ENCODE results near the gene FEV. TPM values are rescaled to one million over a fixed set of nuclear protein-coding genes. Genes with fewer than 3 reads are reported as not detected.

The FEV gene
- total RNA-seq, 2 donors from 2014 or later: not detected

DNA sequence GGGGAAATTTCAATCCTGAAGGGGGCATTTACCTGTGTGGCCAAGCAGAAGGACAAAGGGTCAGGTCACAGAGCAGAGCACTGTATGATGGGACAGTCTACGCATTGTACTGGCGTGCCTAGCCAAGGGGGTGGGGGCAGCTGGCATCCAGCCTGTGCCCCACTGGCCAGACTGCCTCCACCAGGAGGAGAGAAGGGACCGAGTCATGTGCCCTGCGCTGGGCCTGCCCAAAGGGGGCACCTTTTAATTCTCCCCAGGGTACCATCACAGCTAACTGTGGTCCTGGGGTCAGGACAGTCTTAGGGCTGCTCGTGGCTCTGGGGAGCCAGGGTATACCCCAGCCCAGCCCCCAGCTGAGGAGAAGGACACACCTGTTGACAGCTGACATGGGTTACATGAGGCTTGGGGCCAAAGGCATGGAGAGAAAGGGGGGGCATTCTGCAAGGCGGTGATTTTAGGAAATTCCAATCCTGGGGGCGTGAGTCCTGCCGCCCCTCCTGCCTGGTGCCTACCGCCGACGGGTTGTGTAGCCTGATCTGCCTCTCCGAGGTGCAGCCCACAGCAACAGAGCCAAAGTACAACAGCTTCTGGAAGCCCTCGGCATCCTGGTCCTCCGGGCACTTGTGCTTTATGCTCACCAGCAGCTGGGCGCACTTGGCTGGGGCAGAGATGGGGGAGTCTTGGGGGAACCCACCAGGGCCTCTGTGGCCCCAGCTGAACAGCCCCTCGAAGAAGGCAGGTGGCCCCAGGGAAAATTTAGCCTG is 45.4 kb upstream of the FEV start:
- H3K9me3 Mint-ChIP-seq: no peaks in the 10 kb centered on the region
- H3K36me3 ChIP-seq (ENCODE audit: control insufficient read depth, insufficient read depth, low read length): no peaks in the 10 kb centered on the region
- 87 to 100% methylated on average over 3 to 16 of the region's 16 CpGs for WGBS, 2 experiments (ENCODE audit: insufficient coverage in 1 of 2, insufficient read length in 1 of 2)
- DNase-seq: no peak
- no peak overlapping the region for H3K9ac ChIP-seq (ENCODE audit: extremely low read depth, low read length, poor library complexity, severe bottlenecking)
- H3K36me3 Mint-ChIP-seq (ENCODE audit: low read depth): no peaks in the 10 kb centered on the region
- H3K4me1 Mint-ChIP-seq: peaks cover 3% of the 10 kb centered on the region
- H3K4me3 ChIP-seq (ENCODE audit: low read length): no peak overlapping the region
- H3K4me1 ChIP-seq (ENCODE audit: control insufficient read depth, insufficient read depth, low read length): no peaks in the 10 kb centered on the region
- peaks cover 26% of the 10 kb centered on the region for H3K27me3 ChIP-seq (ENCODE audit: control insufficient read depth, insufficient read depth, low read length, poor library complexity, severe bottlenecking)
- H3K27ac ChIP-seq (ENCODE audit: low read depth, low read length): no peak overlapping the region
- TF ChIP-seq, protein P1, sequence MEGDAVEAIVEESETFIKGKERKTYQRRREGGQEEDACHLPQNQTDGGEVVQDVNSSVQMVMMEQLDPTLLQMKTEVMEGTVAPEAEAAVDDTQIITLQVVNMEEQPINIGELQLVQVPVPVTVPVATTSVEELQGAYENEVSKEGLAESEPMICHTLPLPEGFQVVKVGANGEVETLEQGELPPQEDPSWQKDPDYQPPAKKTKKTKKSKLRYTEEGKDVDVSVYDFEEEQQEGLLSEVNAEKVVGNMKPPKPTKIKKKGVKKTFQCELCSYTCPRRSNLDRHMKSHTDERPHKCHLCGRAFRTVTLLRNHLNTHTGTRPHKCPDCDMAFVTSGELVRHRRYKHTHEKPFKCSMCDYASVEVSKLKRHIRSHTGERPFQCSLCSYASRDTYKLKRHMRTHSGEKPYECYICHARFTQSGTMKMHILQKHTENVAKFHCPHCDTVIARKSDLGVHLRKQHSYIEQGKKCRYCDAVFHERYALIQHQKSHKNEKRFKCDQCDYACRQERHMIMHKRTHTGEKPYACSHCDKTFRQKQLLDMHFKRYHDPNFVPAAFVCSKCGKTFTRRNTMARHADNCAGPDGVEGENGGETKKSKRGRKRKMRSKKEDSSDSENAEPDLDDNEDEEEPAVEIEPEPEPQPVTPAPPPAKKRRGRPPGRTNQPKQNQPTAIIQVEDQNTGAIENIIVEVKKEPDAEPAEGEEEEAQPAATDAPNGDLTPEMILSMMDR (conservative IDR thresholded peaks at IDR 0.05): no peak
- no peaks in the 10 kb centered on the region for H3K9me3 ChIP-seq (ENCODE audit: control insufficient read depth, low read length)
- no peak overlapping the region for H3K27ac Mint-ChIP-seq
- H3K4me3 Mint-ChIP-seq: no peak overlapping the region
- H3K27me3 Mint-ChIP-seq (ENCODE audit: insufficient read depth): peaks cover 38% of the 10 kb centered on the region

DNA sequence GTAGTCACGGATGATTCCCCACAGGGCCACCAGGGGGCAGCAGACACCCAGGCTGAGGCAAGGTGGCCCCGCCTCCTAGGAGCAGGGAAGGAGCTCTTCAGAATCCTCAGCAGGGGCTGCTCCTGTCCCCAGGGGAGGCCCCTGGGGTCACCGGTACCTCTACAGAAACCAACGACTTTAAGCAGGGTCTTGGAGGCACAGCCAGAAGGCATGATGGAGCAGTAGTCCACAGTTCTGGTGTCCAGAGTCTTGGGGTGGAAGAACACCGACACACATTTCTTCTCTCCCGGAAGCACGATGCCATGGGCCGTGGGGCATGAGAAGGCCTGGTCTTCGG is 44.8 kb upstream of the FEV start:
- Mint-ChIP-seq H3K4me1 (peaks cover 3% of the 10 kb centered on the region), H3K27me3 (ENCODE audit: insufficient read depth) (peaks cover 32% of the 10 kb centered on the region), H3K4me3 (no peak overlapping the region), H3K36me3 (ENCODE audit: low read depth) (no peaks in the 10 kb centered on the region), H3K27ac (no peak overlapping the region), H3K9me3 (no peaks in the 10 kb centered on the region)
- Histone ChIP-seq H3K9ac (ENCODE audit: extremely low read depth, low read length, poor library complexity, severe bottlenecking) (no peak overlapping the region), H3K4me3 (ENCODE audit: low read length) (no peak overlapping the region), H3K4me1 (ENCODE audit: control insufficient read depth, insufficient read depth, low read length) (no peaks in the 10 kb centered on the region), H3K27ac (ENCODE audit: low read depth, low read length) (no peak overlapping the region), H3K36me3 (ENCODE audit: control insufficient read depth, insufficient read depth, low read length) (no peaks in the 10 kb centered on the region), H3K9me3 (ENCODE audit: control insufficient read depth, low read length) (no peaks in the 10 kb centered on the region), H3K27me3 (ENCODE audit: control insufficient read depth, insufficient read depth, low read length, poor library complexity, severe bottlenecking) (peaks cover 21% of the 10 kb centered on the region)
- DNase-seq: peak; percentile 94
- 54 to 60% methylated on average over 8 to 9 of the region's 9 CpGs for WGBS, 2 experiments (ENCODE audit: insufficient coverage in 1 of 2, insufficient read length in 1 of 2)
- TF ChIP-seq, protein P1 (conservative IDR thresholded peaks at IDR 0.05): peak; percentile 95

DNA sequence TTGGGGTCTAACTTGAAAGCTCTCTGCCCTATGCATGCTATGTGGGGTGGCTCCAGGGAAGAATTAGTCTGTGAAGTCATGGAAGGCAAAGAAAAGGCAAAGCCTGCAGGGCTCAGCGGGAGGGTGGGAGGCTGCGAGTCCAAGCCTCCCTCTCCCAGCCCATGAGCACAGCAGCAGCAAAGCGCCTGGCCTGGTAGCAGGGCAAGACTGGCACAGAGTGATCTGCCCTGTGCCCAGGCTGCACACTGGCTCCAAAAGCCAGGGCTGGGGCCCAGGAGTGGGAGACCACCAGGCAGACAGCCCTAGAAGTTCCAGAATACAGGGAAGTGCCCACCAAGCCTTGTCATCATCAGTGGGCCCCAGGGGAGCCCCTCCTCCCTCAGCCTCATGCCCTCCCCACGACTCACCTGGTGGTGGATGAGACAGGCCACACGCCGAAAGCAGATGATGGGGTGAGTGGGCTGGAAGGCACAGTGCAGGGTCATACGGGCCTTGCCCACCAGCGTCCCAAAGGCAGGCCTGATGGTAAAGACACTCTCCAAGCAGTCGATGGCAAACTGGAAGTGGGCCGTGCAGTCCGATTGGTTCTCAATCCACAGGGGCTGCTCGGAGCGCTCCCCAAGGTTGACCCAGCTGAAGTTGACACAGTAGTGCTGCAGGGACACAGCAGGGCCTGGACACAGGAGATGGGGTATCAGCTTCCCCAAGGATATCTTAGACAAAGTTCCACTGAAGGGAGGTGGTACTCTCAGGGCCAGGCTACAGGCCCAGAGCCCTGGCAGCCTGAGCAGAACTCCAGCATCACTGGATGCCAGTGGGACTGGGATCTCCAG is 44.2 kb upstream of the FEV start:
- H3K36me3 ChIP-seq (ENCODE audit: control insufficient read depth, insufficient read depth, low read length): no peaks in the 10 kb centered on the region
- no peaks in the 10 kb centered on the region for H3K9me3 ChIP-seq (ENCODE audit: control insufficient read depth, low read length)
- 77 to 78% methylated on average over 11 to 13 of the region's 13 CpGs for WGBS, 2 experiments (ENCODE audit: insufficient coverage in 1 of 2, insufficient read length in 1 of 2)
- Mint-ChIP-seq H3K27me3 (ENCODE audit: insufficient read depth) (peaks cover 26% of the 10 kb centered on the region), H3K36me3 (ENCODE audit: low read depth) (no peaks in the 10 kb centered on the region), H3K27ac (no peak overlapping the region), H3K4me3 (no peak overlapping the region), H3K4me1 (peaks cover 3% of the 10 kb centered on the region), H3K9me3 (no peaks in the 10 kb centered on the region)
- no peak for DNase-seq
- no peaks in the 10 kb centered on the region for H3K4me1 ChIP-seq (ENCODE audit: control insufficient read depth, insufficient read depth, low read length)
- TF ChIP-seq, protein P1 (conservative IDR thresholded peaks at IDR 0.05): no peak
- no peak overlapping the region for H3K9ac ChIP-seq (ENCODE audit: extremely low read depth, low read length, poor library complexity, severe bottlenecking)
- H3K4me3 ChIP-seq (ENCODE audit: low read length): no peak overlapping the region
- H3K27me3 ChIP-seq (ENCODE audit: control insufficient read depth, insufficient read depth, low read length, poor library complexity, severe bottlenecking): peaks cover 15% of the 10 kb centered on the region
- no peak overlapping the region for H3K27ac ChIP-seq (ENCODE audit: low read depth, low read length)
